Frontal cortex (tissue), 4 donors: ENCODE measurements around the gene CENPV. TPM values are rescaled to one million over a fixed set of nuclear protein-coding genes. Genes with fewer than 3 reads are reported as not detected.
"Not testable (repeated sequence)": the region's sequence is repeated elsewhere in the genome, so short reads cannot be mapped to it uniquely, and the experiment has no call there.

ENCODE experiments used
- DNase-seq, 2 donors: peaks; one replicate each; pipeline ENCODE4 v3.0.0; 2012; ENCODE audit warnings: low spot score in 2 of 2
- FAIRE-seq: peaks from 2 replicates; lab custom pipeline; 2012; peaks lifted over from hg19 to GRCh38; lab: Jason Lieb, UNC
- total RNA-seq: library from RNA; depleted of rRNA; stranded (reverse); fragments of >200 nt; gene quantifications from one replicate; pipeline ENCODE4 v1.2.3, GENCODE V29; 2014
- donor health status: control.
- donor health status: control.
- donor health status: control.

Gene CENPV
- total RNA-seq, 1 donor from 2014 or later, result 97.8 TPM

DNA sequence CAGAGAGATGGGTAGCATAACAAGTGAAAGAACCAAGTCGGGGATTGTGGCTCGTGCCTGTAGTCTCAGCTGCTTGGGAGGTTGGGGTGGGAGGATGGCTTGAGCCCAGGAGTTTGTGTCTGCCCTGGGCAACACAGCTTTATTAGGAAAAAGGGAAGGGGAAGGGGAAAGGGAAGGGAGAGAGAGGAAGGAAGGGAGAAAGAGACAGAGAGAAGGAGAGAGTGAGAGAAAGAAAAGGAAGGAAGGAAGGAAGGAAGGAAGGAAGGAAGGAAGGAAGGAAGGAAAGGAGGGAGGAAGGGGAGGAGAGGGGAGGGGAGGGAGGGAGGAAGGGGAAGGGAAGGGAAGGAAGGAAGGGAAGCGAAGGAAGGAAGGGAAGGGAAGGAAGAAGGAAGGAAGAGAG is 33.3 kb downstream of the CENPV start:
- FAIRE-seq, result no peak
- DNase-seq, result no peak

DNA sequence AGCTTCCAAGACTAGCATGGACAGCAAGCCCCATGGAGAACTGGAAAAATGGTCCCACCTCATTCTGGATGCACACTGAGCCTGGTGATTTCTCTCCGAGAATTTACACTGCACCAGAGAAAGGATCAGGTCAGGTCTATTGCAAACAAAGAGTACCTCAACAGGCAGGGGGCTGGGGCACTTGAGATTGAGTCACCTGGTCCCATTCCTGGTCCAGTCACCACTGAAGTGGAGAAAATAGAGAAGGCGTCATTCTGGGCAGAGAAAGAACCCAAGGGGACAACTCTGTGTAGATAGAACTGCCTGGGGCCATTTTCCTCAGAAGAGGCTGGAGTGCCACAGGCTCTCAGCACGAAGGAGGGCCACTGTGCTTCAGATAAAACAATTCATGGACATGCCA is 38.4 kb downstream of the CENPV start:
- DNase-seq (no peak), FAIRE-seq (no peak)

DNA sequence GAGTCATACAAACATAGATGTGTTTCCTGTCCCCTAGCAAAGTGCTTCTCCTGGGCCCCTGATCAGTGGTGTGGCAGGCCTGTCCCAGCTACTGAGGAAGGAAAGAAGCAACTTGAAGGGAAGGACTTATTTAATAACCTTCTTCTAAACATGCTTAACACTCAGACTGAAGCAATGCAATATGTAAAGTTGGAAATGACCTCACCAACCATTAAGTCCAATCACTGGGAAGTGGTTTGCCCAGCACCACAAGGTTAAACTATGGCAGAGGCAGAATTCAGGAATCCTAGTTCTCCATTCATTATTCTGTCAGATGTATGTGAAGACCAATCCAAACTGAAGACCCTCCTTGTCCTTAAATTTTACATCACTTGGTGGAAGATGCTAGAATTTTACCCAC is 39.1 kb downstream of the CENPV start:
- no peak for DNase-seq
- FAIRE-seq, result no peak

GRCh38 chr17:16313139-16314090 is 39.9 kb downstream of the CENPV start:
- DNase-seq, result no peak
- no peak for FAIRE-seq

DNA sequence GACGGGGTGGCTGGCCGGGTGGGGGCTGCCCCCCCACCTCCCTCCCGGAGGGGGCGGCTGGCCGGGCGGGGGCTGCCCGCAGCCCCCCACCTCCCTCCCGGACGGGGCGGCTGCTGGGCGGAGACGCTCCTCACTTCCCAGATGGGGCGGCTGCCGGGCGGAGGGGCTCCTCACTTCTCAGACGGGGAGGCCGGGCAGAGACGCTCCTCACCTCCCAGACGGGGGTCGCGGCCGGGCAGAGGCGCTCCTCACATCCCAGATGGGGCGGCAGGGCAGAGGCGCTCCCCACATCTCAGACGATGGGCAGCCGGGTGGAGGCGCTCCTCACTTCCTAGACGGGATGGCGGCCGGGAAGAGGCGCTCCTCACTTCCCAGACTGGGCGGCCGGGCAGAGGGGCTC is 41.2 kb downstream of the CENPV start:
- not testable (repeated sequence) for DNase-seq, FAIRE-seq

- DNase-seq (no peak), FAIRE-seq (no peak)
These were observed 47.1 kb downstream of the CENPV start for GRCh38 chr17:16306211-16306610.

DNA sequence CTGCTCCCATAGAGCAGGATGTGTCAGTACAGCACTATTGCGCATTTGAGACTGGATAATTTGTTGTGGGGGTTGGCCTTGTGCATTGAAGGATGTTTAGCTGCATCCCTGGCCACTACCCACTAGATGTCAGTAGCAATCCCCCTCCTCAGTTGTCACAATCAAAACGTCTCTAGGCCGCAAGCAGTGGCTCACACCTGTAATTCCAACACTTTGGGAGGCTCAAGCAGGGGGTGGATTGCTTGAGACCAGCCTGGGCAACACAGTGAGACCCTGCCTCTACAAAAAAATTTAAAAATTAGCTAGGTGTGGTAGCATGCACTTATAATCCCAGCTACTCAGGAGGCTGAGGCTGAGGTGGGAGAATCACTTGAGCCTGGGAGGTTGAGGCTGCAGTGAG is 48.4 kb downstream of the CENPV start:
- no peak for DNase-seq
- no peak for FAIRE-seq

- FAIRE-seq, result no peak
- DNase-seq, result no peak
These were observed 50.4 kb downstream of the CENPV start for GRCh38 chr17:16302856-16303255.

- DNase-seq (no peak), FAIRE-seq (no peak)
These were observed 51.1 kb downstream of the CENPV start for GRCh38 chr17:16301963-16302855.

DNA sequence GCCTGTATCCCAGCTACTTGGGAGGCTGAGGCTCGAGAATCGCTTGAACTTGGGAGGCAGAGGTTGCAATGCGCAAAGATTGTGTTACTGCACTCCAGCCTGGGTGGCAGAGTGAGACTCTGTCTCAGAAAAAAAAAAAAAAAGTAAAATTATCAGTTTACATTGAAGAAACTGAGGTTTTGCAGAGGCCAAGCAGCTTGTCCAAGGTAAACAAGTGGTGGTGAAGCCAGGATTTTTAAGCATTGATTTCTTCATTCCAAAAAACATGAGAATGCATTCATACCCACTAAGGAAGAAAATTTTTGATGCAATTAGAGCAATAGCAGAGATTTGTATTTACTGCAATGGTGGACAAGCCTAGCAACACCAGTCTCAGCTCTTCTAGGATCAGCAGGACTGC is 52.7 kb downstream of the CENPV start:
- no peak for DNase-seq
- no peak for FAIRE-seq

GRCh38 chr17:16298140-16298662 is 55.1 kb downstream of the CENPV start:
- no peak for FAIRE-seq
- no peak for DNase-seq

DNA sequence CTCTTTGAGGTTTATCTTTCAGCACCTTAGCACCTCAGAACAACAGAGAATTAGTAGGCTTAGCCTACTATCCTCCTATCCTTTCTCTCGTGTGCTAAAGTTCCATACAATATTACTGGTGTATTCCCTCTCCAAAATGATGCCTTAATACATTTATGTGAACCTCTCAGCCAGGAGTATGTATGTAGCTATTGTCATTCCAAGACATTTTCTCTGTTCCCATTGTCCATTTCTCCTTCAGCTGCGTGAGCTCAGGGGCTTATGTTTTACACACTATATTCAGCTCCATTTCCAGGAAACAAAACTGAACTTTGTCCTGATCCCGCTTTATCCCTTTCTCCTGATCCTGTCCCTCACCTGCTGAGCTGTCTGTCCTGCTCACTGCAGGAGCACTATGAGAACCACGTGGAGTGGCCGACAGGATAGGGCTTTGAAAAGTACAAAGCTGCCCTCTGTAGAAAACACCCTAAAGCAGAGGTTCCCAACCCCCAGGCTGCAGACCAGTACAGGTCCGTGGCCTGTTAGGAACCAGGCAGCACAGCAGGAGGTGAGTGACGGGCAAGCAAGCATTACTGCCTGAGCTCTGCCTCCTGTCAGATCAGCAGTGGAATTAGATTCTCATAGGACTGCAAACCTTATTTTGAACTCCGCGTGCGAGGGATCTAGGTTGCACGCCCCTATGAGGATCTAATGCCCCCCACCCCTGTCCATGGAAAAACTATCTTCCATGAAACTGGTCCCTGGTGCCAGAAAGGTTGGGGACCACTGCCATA is 55.7 kb downstream of the CENPV start:
- FAIRE-seq (no peak), DNase-seq (no peak)

DNA sequence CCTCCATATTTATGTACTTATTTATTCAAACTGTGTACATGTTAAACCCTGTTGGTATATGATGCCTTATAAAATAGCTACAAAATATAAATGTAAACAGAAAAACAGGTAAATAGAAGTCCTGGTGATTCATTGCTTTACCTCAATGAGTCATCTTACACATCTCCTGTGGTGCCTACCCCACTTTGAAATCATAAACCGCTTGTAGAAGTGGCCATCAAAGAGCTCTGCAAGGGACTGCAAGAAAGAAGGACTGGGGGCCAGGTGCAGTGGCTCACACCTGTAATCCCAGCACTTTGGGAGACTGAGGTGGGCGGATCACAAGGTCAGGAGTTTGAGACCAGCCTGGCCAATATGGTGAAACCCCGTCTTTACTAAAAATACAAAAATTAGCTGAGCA is 57.2 kb downstream of the CENPV start:
- FAIRE-seq, result not testable (repeated sequence)

GRCh38 chr17:16294560-16294959 is 58.7 kb downstream of the CENPV start:
- DNase-seq, result no peak
- no peak for FAIRE-seq

More for the DNA sequence above, 57.2 kb downstream of the CENPV start:
- not testable (repeated sequence) for DNase-seq

- FAIRE-seq, result no peak
These were observed 59.3 kb downstream of the CENPV start for GRCh38 chr17:16293931-16294330.

More at GRCh38 chr17:16293931-16294330, 59.3 kb downstream of the CENPV start:
- DNase-seq, result no peak

Other genes starting within 250 kb of the CENPV start
- gene NCOR1, start 137.9 kb downstream of the CENPV start, total RNA-seq, result 104 TPM
- gene PIGL, start 136.3 kb downstream of the CENPV start, total RNA-seq, result 20.4 TPM
- 1,503 TPM for gene UBB, start 27.6 kb upstream of the CENPV start, total RNA-seq
- 2.4 TPM for gene TRPV2, start 62.1 kb upstream of the CENPV start, total RNA-seq
- gene LRRC75A, start 138.7 kb upstream of the CENPV start, total RNA-seq, result 3.3 TPM
- 27.3 TPM for gene ZNF287, start 215.7 kb upstream of the CENPV start, total RNA-seq